C4-2B (cell line): ENCODE data around the gene SLC6A5.

Experiments
- H3K27ac ChIP-seq: fragments of 450-650 bp; 2 replicates; pipeline ENCODE4 v1.5.1; 2017
- CTCF ChIP-seq: fragments of 450-650 bp; conservative IDR thresholded peaks from 2 replicates; pipeline ENCODE4 v1.5.1; 2017; ENCODE audit warnings: mild to moderate bottlenecking
- ZFX ChIP-seq: fragments of 450-650 bp; IDR thresholded peaks from 2 replicates; pipeline ENCODE4 v1.6.1; 2017

The SLC6A5 gene

DNA sequence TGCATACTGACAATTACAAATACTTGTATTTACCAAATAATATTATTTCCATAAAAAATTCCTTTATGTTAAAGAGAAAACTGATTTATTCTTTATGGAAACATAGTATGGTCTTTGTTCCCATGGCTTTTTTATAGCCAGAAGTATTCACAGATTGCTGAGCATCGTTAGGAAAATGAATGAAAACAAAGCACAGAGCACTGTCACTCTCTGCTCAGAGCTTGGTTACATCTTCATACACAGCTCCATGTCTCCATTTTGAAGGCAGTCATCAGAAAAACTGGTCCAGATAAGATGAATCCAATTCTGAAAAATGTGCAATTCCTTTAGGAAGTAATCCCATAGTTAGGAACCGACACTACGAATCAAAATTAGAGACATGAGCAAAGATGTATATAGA lies 9.0 kb upstream of the SLC6A5 start:
- no peak for TF ChIP-seq CTCF
- no peak for TF ChIP-seq ZFX
- H3K27ac ChIP-seq, result no peak overlapping the region

DNA sequence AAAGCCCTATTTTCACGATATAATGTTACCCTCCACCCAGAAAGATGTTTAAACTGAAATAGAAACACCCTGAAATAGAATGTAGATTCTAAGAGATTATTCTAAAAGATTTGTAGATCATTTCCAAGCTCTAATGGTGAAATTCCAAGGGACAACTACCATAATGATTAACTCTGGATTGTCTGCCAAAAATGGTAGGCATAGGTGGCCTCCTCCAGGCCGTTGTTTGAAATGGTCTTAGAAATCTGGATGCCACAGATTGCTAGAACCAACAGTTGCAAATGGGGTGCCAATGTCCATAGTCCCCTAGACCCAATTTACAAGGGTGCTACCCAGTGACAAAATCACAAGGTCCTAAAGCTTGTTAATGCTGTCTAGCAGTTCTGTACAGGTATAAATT lies 6.7 kb upstream of the SLC6A5 start:
- H3K27ac ChIP-seq, result no peak overlapping the region
- no peak for TF ChIP-seq ZFX
- no peak for TF ChIP-seq CTCF

DNA sequence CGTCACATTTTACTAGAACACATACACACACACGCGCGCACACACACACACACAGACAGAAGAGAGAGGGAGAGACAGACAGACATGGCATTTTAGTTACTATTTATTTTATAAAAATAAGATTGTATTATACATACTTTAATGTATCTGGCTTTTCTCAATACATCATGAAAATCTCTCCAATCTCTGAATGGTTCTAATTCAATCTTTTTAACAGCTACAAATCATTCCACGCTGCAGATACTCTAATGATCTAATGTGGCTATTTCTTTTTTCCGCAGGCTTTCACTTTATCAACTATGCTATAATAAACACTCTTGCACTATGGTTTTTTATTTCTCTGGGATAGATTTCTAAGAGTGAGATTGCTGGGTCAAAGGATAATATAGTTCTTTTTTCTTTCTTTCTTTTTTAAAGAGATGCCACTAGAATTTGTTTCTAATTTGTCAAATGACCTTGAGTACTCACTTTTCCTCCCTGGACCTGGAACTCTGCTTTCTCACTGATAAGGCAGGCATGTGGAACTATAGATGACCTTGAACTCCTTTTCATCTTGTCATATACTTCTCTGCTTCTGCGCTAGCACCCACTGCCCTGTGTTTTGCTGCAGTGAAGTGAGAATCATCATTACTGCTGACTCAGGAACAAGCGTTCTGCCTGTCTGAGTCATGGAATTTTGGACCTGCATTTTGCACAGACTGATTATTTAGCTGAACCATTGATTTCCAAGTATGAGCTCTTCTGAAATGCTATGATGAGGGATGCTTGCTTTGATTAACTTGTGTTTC lies 4.9 kb upstream of the SLC6A5 start:
- H3K27ac ChIP-seq, result no peak overlapping the region
- TF ChIP-seq ZFX, result no peak
- no peak for TF ChIP-seq CTCF

- H3K27ac ChIP-seq, result no peak overlapping the region
- no peak for TF ChIP-seq ZFX
- no peak for TF ChIP-seq CTCF
Measured at GRCh38 chr11:20595101-20595500, 4.3 kb upstream of the SLC6A5 start.

GRCh38 chr11:20596205-20597153 lies 2.9 kb upstream of the SLC6A5 start:
- H3K27ac ChIP-seq, result no peak overlapping the region
- TF ChIP-seq ZFX, result no peak
- TF ChIP-seq CTCF, result no peak

DNA sequence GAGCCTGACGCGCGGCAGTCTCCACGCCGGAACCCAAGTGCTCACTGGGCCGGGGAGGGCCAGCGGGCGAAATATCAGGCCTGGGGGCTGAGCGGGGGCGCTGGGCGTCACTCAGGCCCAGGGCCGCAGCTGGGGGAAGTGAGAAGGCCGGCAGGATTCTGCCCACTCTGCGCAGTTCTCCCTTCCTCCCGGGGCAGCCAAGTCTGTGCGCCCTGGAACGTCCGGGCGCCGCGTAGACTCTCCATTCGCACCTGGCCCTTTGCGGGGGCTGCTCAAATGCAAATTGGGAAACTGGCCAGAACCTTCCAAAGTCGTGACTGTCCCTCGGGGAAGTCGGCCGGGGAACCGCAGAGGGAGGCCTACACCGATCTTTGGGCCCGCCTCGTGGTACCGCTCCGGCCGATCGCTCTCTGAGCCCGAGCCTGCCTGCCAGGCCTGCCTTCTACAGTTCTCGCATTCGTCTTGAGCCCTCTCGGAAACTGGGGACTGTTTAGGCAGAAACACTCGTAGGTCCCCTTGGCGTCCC lies 2.2 kb upstream of the SLC6A5 start:
- TF ChIP-seq CTCF (no peak), ZFX (no peak)
- no peak overlapping the region for H3K27ac ChIP-seq
